IMR-90 (cell line): ENCODE results near the gene PPFIBP2. TPM values are rescaled to one million over a fixed set of nuclear protein-coding genes. Genes with fewer than 3 reads are reported as not detected.

Source experiments
- ATAC-seq: fragments of 200-7000 bp; cut with Tn5 transposase; 2 replicates; pipeline ENCODE4 v1.9.1; 2020; ENCODE audit warnings: low read depth, mild to moderate bottlenecking, moderate library complexity
- BruUV-seq: library from RNA; stranded (reverse); fragments of 400-500 nt; replicated peaks from 2 replicates; lab custom pipeline; 2021; lab: Mats Ljungman, UMichigan
- CTCF ChIA-PET: fragments of 300-600 bp; formaldehyde crosslinking; extraction: SDS; loops from one replicate; lab custom pipeline; 2021; ENCODE audit warnings: antibody characterized with exemption; lab: Yijun Ruan, JAX
- POLR2A ChIA-PET: fragments of 300-600 bp; sonication (Branson Sonifier 250); formaldehyde crosslinking; loops from one replicate; lab custom pipeline; 2022; ENCODE audit warnings: antibody characterized with exemption; ENCODE audit not compliant: unreplicated experiment; lab: Charles Lee
- DNase-seq: peaks from one replicate; pipeline ENCODE4 v3.0.0; 2013
- H2AFZ ChIP-seq: replicated peaks from 2 replicates; pipeline ENCODE3; 2013; ENCODE audit warnings: low read length, mild to moderate bottlenecking; ENCODE audit not compliant: poor library complexity
- H2AK5ac ChIP-seq: 2 replicates; pipeline ENCODE4 v1.6.1; 2013; ENCODE audit warnings: low read depth, low read length, inconsistent platforms
- H2AK9ac ChIP-seq: replicated peaks from 2 replicates; pipeline ENCODE3; 2013; ENCODE audit warnings: mild to moderate bottlenecking, low read depth, low read length, moderate library complexity; ENCODE audit not compliant: poor library complexity
- H2BK120ac ChIP-seq: 2 replicates; pipeline ENCODE4 v1.6.1; 2013; ENCODE audit warnings: low read depth, low read length, inconsistent platforms
- H2BK15ac ChIP-seq: 3 replicates; pipeline ENCODE4 v1.6.1; 2013; ENCODE audit warnings: low read depth, low read length, inconsistent platforms
- H2BK20ac ChIP-seq: 2 replicates; pipeline ENCODE4 v1.6.1; 2013; ENCODE audit warnings: low read depth, mild to moderate bottlenecking, inconsistent platforms, low read length, moderate library complexity
- H2BK5ac ChIP-seq: 2 replicates; pipeline ENCODE4 v1.6.1; 2013; ENCODE audit warnings: mild to moderate bottlenecking, low read depth, low read length, inconsistent platforms; ENCODE audit not compliant: poor library complexity, severe bottlenecking
- H3K14ac ChIP-seq: replicated peaks from 2 replicates; pipeline ENCODE4 v1.6.1; 2013; ENCODE audit warnings: low read depth, low read length, inconsistent platforms
- H3K18ac ChIP-seq: 2 replicates; pipeline ENCODE4 v1.6.1; 2013; ENCODE audit warnings: low read depth, low read length, control low read depth
- H3K23ac ChIP-seq: 2 replicates; pipeline ENCODE4 v1.6.1; 2013; ENCODE audit warnings: low read depth, low read length, inconsistent platforms
- H3K27ac ChIP-seq: 2 replicates; pipeline ENCODE4 v1.5.1; 2013; ENCODE audit warnings: mild to moderate bottlenecking, control low read depth, low read length; ENCODE audit not compliant: insufficient read depth
- H3K27me3 ChIP-seq: 2 replicates; pipeline ENCODE4 v1.6.1; 2013; ENCODE audit warnings: low read length; ENCODE audit not compliant: control insufficient read depth, insufficient read depth
- H3K36me3 ChIP-seq: 2 replicates; pipeline ENCODE4 v1.6.1; 2013; ENCODE audit warnings: low read length, mixed read lengths; ENCODE audit not compliant: control insufficient read depth, insufficient read depth
- H3K4ac ChIP-seq: 2 replicates; pipeline ENCODE4 v1.6.1; 2013; ENCODE audit warnings: low read depth, low read length, inconsistent platforms
- H3K4me1 ChIP-seq: 2 replicates; pipeline ENCODE4 v1.6.1; 2013; ENCODE audit warnings: low read length, mixed read lengths; ENCODE audit not compliant: control insufficient read depth, insufficient read depth
- H3K4me2 ChIP-seq: 2 replicates; pipeline ENCODE4 v1.6.1; 2013; ENCODE audit warnings: low read depth, mild to moderate bottlenecking, control low read depth, low read length, moderate library complexity
- H3K4me3 ChIP-seq: 2 replicates; pipeline ENCODE4 v1.5.1; 2013; ENCODE audit warnings: low read depth, mild to moderate bottlenecking, control low read depth, low read length, moderate library complexity; ENCODE audit not compliant: insufficient read depth
- H3K56ac ChIP-seq: 2 replicates; pipeline ENCODE4 v1.6.1; 2013; ENCODE audit warnings: low read length, inconsistent platforms; ENCODE audit not compliant: insufficient read depth; ENCODE audit errors: extremely low read depth
- H3K79me1 ChIP-seq, 2 experiments: 2 replicates each; pipeline ENCODE4 v1.6.1; 2013; ENCODE audit warnings: low read length in 2 of 2, inconsistent platforms in 1 of 2, low read depth in 1 of 2
- H3K9ac ChIP-seq: 2 replicates; pipeline ENCODE4 v1.6.1; 2013; ENCODE audit warnings: low read depth, low read length, control low read depth
- H3K9me1 ChIP-seq: 2 replicates; pipeline ENCODE4 v1.6.1; 2013; ENCODE audit warnings: low read length, inconsistent platforms; ENCODE audit not compliant: insufficient read depth
- H3K9me3 ChIP-seq: 2 replicates; pipeline ENCODE4 v1.6.1; 2013; ENCODE audit warnings: low read length; ENCODE audit not compliant: control insufficient read depth, insufficient read depth
- H4K20me1 ChIP-seq: 2 replicates; pipeline ENCODE4 v1.6.1; 2013; ENCODE audit warnings: low read length, inconsistent platforms; ENCODE audit not compliant: insufficient read depth
- H4K5ac ChIP-seq: 2 replicates; pipeline ENCODE4 v1.6.1; 2013; ENCODE audit warnings: mild to moderate bottlenecking, low read depth, low read length, control low read depth
- H4K8ac ChIP-seq, 2 experiments: 2 replicates each; pipeline ENCODE4 v1.6.1; 2013; ENCODE audit warnings: low read depth in 2 of 2, low read length in 2 of 2, control low read depth in 1 of 2, inconsistent platforms in 1 of 2
- H4K91ac ChIP-seq: 2 replicates; pipeline ENCODE4 v1.6.1; 2013; ENCODE audit warnings: low read depth, low read length, inconsistent platforms; ENCODE audit not compliant: insufficient read depth
- BHLHE40 ChIP-seq: fragments of 150-350 bp; IDR thresholded peaks from 2 replicates; pipeline ENCODE4 v1.6.1; 2016; ENCODE audit warnings: mild to moderate bottlenecking, low read depth, low read length
- CEBPB ChIP-seq: IDR thresholded peaks from 2 replicates; pipeline ENCODE4 v1.6.1; 2012; ENCODE audit warnings: low read depth, low read length, improper control_type of control experiment
- CHD1 ChIP-seq: IDR thresholded peaks from 2 replicates; pipeline ENCODE4 v1.6.1; 2012; ENCODE audit warnings: low read depth, low read length, improper control_type of control experiment
- CTCF ChIP-seq: conservative IDR thresholded peaks from 2 replicates; pipeline ENCODE4 v1.5.1; 2012; ENCODE audit warnings: mild to moderate bottlenecking, low read depth, low read length, improper control_type of control experiment
- ELK1 ChIP-seq: fragments of 150-350 bp; IDR thresholded peaks from 2 replicates; pipeline ENCODE4 v1.6.1; 2016; ENCODE audit warnings: low read depth, mild to moderate bottlenecking, low read length, moderate library complexity, borderline replicate concordance
- FOS ChIP-seq: fragments of 150-350 bp; IDR thresholded peaks from 2 replicates; pipeline ENCODE4 v1.6.1; 2016; ENCODE audit warnings: low read depth, low read length
- MAFK ChIP-seq: IDR thresholded peaks from 2 replicates; pipeline ENCODE4 v1.6.1; 2012; ENCODE audit warnings: low read depth, low read length, improper control_type of control experiment
- MAZ ChIP-seq: IDR thresholded peaks from 2 replicates; pipeline ENCODE4 v1.6.1; 2012; ENCODE audit warnings: low read depth, mild to moderate bottlenecking, low read length, improper control_type of control experiment, moderate library complexity, borderline replicate concordance
- MXI1 ChIP-seq: IDR thresholded peaks from 2 replicates; pipeline ENCODE4 v1.6.1; 2012; ENCODE audit warnings: low read depth, mild to moderate bottlenecking, low read length, moderate library complexity, borderline replicate concordance
- NFE2L2 ChIP-seq: fragments of 150-350 bp; IDR thresholded peaks from 2 replicates; pipeline ENCODE4 v1.6.1; 2016; ENCODE audit warnings: low read depth, mild to moderate bottlenecking, low read length
- POLR2A ChIP-seq: IDR thresholded peaks from 2 replicates; pipeline ENCODE4 v1.6.1; 2012; ENCODE audit warnings: mild to moderate bottlenecking, low read depth, low read length
- RAD21 ChIP-seq: IDR thresholded peaks from 2 replicates; pipeline ENCODE4 v1.6.1; 2012; ENCODE audit warnings: low read length, improper control_type of control experiment
- RCOR1 ChIP-seq: IDR thresholded peaks from 2 replicates; pipeline ENCODE4 v1.6.1; 2012; ENCODE audit warnings: mild to moderate bottlenecking, low read length, improper control_type of control experiment; ENCODE audit not compliant: insufficient replicate concordance
- RFX5 ChIP-seq: IDR thresholded peaks from 2 replicates; pipeline ENCODE4 v1.8.0; 2012; ENCODE audit warnings: low read depth, mild to moderate bottlenecking, low read length, moderate library complexity
- SMC3 ChIP-seq: fragments of 150-350 bp; IDR thresholded peaks from 2 replicates; pipeline ENCODE4 v1.6.1; 2016; ENCODE audit warnings: low read depth, mild to moderate bottlenecking, antibody characterized with exemption, low read length, moderate library complexity
- USF2 ChIP-seq: fragments of 150-350 bp; IDR thresholded peaks from 2 replicates; pipeline ENCODE4 v1.6.1; 2017; ENCODE audit warnings: mild to moderate bottlenecking, antibody characterized with exemption, low read length, low read depth
- WGBS, 2 experiments: methylation state at CpG; one replicate each; pipeline versions ENCODE4 v1.1.5 to v1.1.7; 2013; ENCODE audit warnings: missing lambda C conversion rate in 2 of 2; ENCODE audit not compliant: insufficient read length in 1 of 2; ENCODE audit errors: extremely low coverage in 2 of 2; 5-methylcytosine and 5-hydroxymethylcytosine counted together
- dilution Hi-C: fragments of 300-500 bp; cut with HindIII; formaldehyde crosslinking; loops from one replicate; pipeline ENCODE4 v1.14.3; 2018; ENCODE audit warnings: low sequenced_read_pairs; ENCODE audit not compliant: unreplicated experiment
- in situ Hi-C: fragments of 300-500 bp; cut with MboI; formaldehyde crosslinking; loops from 3 replicates; pipeline ENCODE4 v1.14.3; 2019; ENCODE audit warnings: low sequenced_read_pairs, inconsistent platforms, mixed read lengths
- intact Hi-C: fragments of 100-400 bp; cut with micrococcal nuclease; formaldehyde crosslinking; loops from 2 replicates; pipeline ENCODE4 v1.10.0; 2022
- polyA plus RNA-seq, 3 experiments: library from polyadenylated mRNA; depleted of rRNA; stranded (reverse); fragments of >200 nt; gene quantifications; 2 replicates each; pipeline ENCODE4 v1.2.3, GENCODE V29; 2012; ENCODE audit warnings: low replicate concordance in 1 of 3
- total RNA-seq: library from RNA; depleted of rRNA; stranded (reverse); fragments of >200 nt; gene quantifications from 2 replicates; pipeline ENCODE4 v1.2.3, GENCODE V29; 2012

PPFIBP2 gene
- total and polyA plus RNA-seq, 2 of the 4 experiments (the other 2 are of a cell fraction): 6.0 to 11.8 TPM

- Histone ChIP-seq H2BK15ac (no peak overlapping the region), H3K9me3 (no peaks in the 10 kb centered on the region), H4K5ac (no peak overlapping the region), H4K8ac (no peak overlapping the region), H3K9ac (no peak overlapping the region), H2AK5ac (no peak overlapping the region), H3K36me3 (no peaks in the 10 kb centered on the region), H2AK9ac (no peak overlapping the region), H3K9me1 (no peaks in the 10 kb centered on the region), H3K4me2 (no peak overlapping the region), H3K27ac (no peak overlapping the region), H3K4me3 (no peak overlapping the region), H3K27me3 (peaks cover 18% of the 10 kb centered on the region), H2BK20ac (no peak overlapping the region), H3K4me1 (0 out of 2 replicates have a peak, but pooled peaks cover 2% of the 10 kb centered on the region), H3K56ac (no peak overlapping the region), H4K91ac (no peak overlapping the region), H2BK120ac (no peak overlapping the region), H4K20me1 (no peaks in the 10 kb centered on the region), H3K79me1 (no peaks in the 10 kb centered on the region), H3K4ac (no peak overlapping the region), H3K14ac (no peak overlapping the region), H3K18ac (no peak overlapping the region), H2AFZ (no peak overlapping the region), H2BK5ac (no peak overlapping the region), H3K23ac (no peak overlapping the region)
- ChIA-PET CTCF (interaction anchor here (0.7 to 2.4 kb wide), 4 partner anchors 94 to 186 kb away, joined by 3 to 8 read pairs (median 4); no protein-coding TSS in a partner anchor), POLR2A (no interaction called here)
- BruUV-seq: no TSS peak
- dilution Hi-C loops: no loop called here
- in situ Hi-C loops: loop anchor here (10.0 to 25.0 kb wide), 3 partner anchors 113 to 575 kb away; partner anchors contain the start of gene TUB
- DNase-seq (no peak), ATAC-seq (no peak)
- no CpG with 5 or more reads among the region's 1 CpG for WGBS, 2 experiments
- TF ChIP-seq CHD1: no peak
- no peak for TF ChIP-seq SMC3
- no peak for TF ChIP-seq ELK1
- no peak for TF ChIP-seq RFX5
- no peak for TF ChIP-seq USF2
- TF ChIP-seq MAFK: no peak
- TF ChIP-seq POLR2A: no peak
- no peak for TF ChIP-seq NFE2L2
- no peak for TF ChIP-seq MXI1
- TF ChIP-seq BHLHE40: no peak
- TF ChIP-seq CTCF: no peak
- no peak for TF ChIP-seq RCOR1
- TF ChIP-seq FOS: no peak
- no peak for TF ChIP-seq MAZ
- no peak for TF ChIP-seq RAD21
- no peak for TF ChIP-seq CEBPB
- intact Hi-C loops: no loop called here
Measured at GRCh38 chr11:7687386-7687785, 173.6 kb downstream of the PPFIBP2 start.
